Measurements from ENCODE around the gene TMEM232. TPM values are rescaled to one million over a fixed set of nuclear protein-coding genes. Genes with fewer than 3 reads are reported as not detected.
A peak's percentile ranks its signal among the peaks of the same experiment; 100 is the strongest.

TMEM232 gene
- total and polyA plus RNA-seq, 2 of the 4 experiments (the other 2 are of a cell fraction), result 0.17 to 0.36 TPM

DNA sequence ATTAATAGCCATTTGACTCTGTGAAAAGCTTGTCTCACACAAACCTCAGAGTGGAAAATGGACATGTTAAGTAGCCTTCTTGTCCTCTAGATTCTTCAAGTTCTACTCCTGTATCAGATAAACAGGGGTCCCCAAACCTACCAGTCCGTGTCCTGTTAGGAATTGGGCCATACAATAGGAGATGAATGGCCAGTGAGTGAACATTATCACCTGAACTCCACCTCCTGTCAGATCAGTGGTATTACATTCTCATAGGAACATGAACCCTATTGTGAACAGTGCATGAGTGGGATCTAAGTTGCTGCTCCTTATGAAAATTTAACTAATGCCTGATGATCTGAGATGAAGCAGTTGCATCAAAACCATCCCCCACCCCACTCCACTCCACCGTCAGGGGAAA lies 136.3 kb downstream of the TMEM232 start:
- in situ Hi-C loops (cut with MboI; ENCODE audit: low sequenced_read_pairs) (no loop called here), dilution Hi-C loops (cut with HindIII; ENCODE audit: low sequenced_read_pairs, unreplicated experiment) (no loop called here), intact Hi-C loops (cut with micrococcal nuclease) (no loop called here)
- H4K91ac ChIP-seq (ENCODE audit: insufficient read depth, low read depth, low read length), result no peak overlapping the region
- ChIA-PET CTCF (interaction anchor here (0.6 kb wide), 1 partner anchor 59 kb away, joined by 3 read pairs; no protein-coding TSS in a partner anchor), POLR2A (ENCODE audit: unreplicated experiment) (no interaction called here)
- H2AK9ac ChIP-seq (replicated peaks; ENCODE audit: low read depth, low read length, poor library complexity), result no peak overlapping the region
- no peak overlapping the region for H2BK120ac ChIP-seq (ENCODE audit: low read depth, low read length)
- H2BK5ac ChIP-seq (ENCODE audit: low read depth, low read length, poor library complexity, severe bottlenecking), result no peak overlapping the region
- H2BK20ac ChIP-seq (ENCODE audit: low read depth, low read length), result no peak overlapping the region
- no peak for ATAC-seq (ENCODE audit: low read depth)
- no peaks in the 10 kb centered on the region for H4K20me1 ChIP-seq (ENCODE audit: insufficient read depth, low read length)
- no peaks in the 10 kb centered on the region for H3K79me1 ChIP-seq (ENCODE audit: low read depth in 1 of 2, low read length in 2 of 2)
- H3K27ac ChIP-seq (ENCODE audit: insufficient read depth, low read length), result no peak overlapping the region
- H2BK15ac ChIP-seq (ENCODE audit: low read depth, low read length), result no peak overlapping the region
- H3K56ac ChIP-seq (ENCODE audit: extremely low read depth, insufficient read depth, low read length), result no peak overlapping the region
- no peaks in the 10 kb centered on the region for H3K36me3 ChIP-seq (ENCODE audit: control insufficient read depth, insufficient read depth, low read length)
- H3K4ac ChIP-seq (ENCODE audit: low read depth, low read length), result no peak overlapping the region
- no peaks in the 10 kb centered on the region for H3K9me3 ChIP-seq (ENCODE audit: control insufficient read depth, insufficient read depth, low read length)
- no peaks in the 10 kb centered on the region for H3K27me3 ChIP-seq (ENCODE audit: control insufficient read depth, insufficient read depth, low read length)
- no CpG with 5 or more reads among the region's 2 CpGs for WGBS, 2 experiments (ENCODE audit: extremely low coverage in 2 of 2, insufficient read length in 1 of 2)
- no peak overlapping the region for H2AFZ ChIP-seq (replicated peaks; ENCODE audit: low read length, poor library complexity)
- peak; percentile 10 for DNase-seq
- TF ChIP-seq RFX5 (IDR thresholded peaks at IDR 0.05; ENCODE audit: low read depth, low read length) (no peak), CEBPB (IDR thresholded peaks at IDR 0.05; ENCODE audit: low read depth, low read length) (no peak), SMC3 (IDR thresholded peaks at IDR 0.05; ENCODE audit: low read depth, low read length) (peak; percentile 30), MXI1 (IDR thresholded peaks at IDR 0.05; ENCODE audit: borderline replicate concordance, low read depth, low read length) (no peak), RAD21 (IDR thresholded peaks at IDR 0.05; ENCODE audit: low read length) (peak; percentile 30), MAZ (IDR thresholded peaks at IDR 0.05; ENCODE audit: borderline replicate concordance, low read depth, low read length) (no peak), FOS (IDR thresholded peaks at IDR 0.05; ENCODE audit: low read depth, low read length) (no peak), CHD1 (IDR thresholded peaks at IDR 0.05; ENCODE audit: low read depth, low read length) (no peak), BHLHE40 (IDR thresholded peaks at IDR 0.05; ENCODE audit: low read depth, low read length) (no peak), MAFK (IDR thresholded peaks at IDR 0.05; ENCODE audit: low read depth, low read length) (no peak), NFE2L2 (IDR thresholded peaks at IDR 0.05; ENCODE audit: low read depth, low read length) (no peak), POLR2A (IDR thresholded peaks at IDR 0.05; ENCODE audit: low read depth, low read length) (no peak), RCOR1 (IDR thresholded peaks at IDR 0.05; ENCODE audit: insufficient replicate concordance, low read length) (no peak)
- TF ChIP-seq, protein P1, sequence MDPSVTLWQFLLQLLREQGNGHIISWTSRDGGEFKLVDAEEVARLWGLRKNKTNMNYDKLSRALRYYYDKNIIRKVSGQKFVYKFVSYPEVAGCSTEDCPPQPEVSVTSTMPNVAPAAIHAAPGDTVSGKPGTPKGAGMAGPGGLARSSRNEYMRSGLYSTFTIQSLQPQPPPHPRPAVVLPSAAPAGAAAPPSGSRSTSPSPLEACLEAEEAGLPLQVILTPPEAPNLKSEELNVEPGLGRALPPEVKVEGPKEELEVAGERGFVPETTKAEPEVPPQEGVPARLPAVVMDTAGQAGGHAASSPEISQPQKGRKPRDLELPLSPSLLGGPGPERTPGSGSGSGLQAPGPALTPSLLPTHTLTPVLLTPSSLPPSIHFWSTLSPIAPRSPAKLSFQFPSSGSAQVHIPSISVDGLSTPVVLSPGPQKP (IDR thresholded peaks at IDR 0.05; ENCODE audit: borderline replicate concordance, low read depth, low read length), result no peak
- TF ChIP-seq, protein P2, sequence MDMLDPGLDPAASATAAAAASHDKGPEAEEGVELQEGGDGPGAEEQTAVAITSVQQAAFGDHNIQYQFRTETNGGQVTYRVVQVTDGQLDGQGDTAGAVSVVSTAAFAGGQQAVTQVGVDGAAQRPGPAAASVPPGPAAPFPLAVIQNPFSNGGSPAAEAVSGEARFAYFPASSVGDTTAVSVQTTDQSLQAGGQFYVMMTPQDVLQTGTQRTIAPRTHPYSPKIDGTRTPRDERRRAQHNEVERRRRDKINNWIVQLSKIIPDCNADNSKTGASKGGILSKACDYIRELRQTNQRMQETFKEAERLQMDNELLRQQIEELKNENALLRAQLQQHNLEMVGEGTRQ (IDR thresholded peaks at IDR 0.05; ENCODE audit: low read depth, low read length), result no peak
- TF ChIP-seq, protein P3, sequence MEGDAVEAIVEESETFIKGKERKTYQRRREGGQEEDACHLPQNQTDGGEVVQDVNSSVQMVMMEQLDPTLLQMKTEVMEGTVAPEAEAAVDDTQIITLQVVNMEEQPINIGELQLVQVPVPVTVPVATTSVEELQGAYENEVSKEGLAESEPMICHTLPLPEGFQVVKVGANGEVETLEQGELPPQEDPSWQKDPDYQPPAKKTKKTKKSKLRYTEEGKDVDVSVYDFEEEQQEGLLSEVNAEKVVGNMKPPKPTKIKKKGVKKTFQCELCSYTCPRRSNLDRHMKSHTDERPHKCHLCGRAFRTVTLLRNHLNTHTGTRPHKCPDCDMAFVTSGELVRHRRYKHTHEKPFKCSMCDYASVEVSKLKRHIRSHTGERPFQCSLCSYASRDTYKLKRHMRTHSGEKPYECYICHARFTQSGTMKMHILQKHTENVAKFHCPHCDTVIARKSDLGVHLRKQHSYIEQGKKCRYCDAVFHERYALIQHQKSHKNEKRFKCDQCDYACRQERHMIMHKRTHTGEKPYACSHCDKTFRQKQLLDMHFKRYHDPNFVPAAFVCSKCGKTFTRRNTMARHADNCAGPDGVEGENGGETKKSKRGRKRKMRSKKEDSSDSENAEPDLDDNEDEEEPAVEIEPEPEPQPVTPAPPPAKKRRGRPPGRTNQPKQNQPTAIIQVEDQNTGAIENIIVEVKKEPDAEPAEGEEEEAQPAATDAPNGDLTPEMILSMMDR (conservative IDR thresholded peaks at IDR 0.05; ENCODE audit: low read depth, low read length), result peak; percentile 22; the same call in 1 of the 2 replicates
- BruUV-seq (replicated peaks), result no TSS peak
- no peaks in the 10 kb centered on the region for H3K4me1 ChIP-seq (ENCODE audit: control insufficient read depth, insufficient read depth, low read length)
- no peak overlapping the region for H3K9ac ChIP-seq (ENCODE audit: low read depth, low read length)
- no peak overlapping the region for H3K14ac ChIP-seq (replicated peaks; ENCODE audit: low read depth, low read length)
- H3K18ac ChIP-seq (ENCODE audit: low read depth, low read length), result no peak overlapping the region
- H4K8ac ChIP-seq (ENCODE audit: low read depth in 2 of 2, low read length in 2 of 2), result no peak overlapping the region
- no peak overlapping the region for H2AK5ac ChIP-seq (ENCODE audit: low read depth, low read length)
- no peaks in the 10 kb centered on the region for H3K9me1 ChIP-seq (ENCODE audit: insufficient read depth, low read length)
- H3K4me2 ChIP-seq (ENCODE audit: low read depth, low read length), result no peak overlapping the region
- H3K23ac ChIP-seq (ENCODE audit: low read depth, low read length), result no peak overlapping the region
- no peak overlapping the region for H4K5ac ChIP-seq (ENCODE audit: low read depth, low read length)
- no peak overlapping the region for H3K4me3 ChIP-seq (ENCODE audit: insufficient read depth, low read depth, low read length)
